Activated naive CD8-positive, alpha-beta T cell treated with anti-CD3 and anti-CD28 coated beads for 36 hours (primary cell): Measurements from ENCODE around the gene EYS. TPM values are rescaled to one million over a fixed set of nuclear protein-coding genes. Genes with fewer than 3 reads are reported as not detected.
"Not testable (repeated sequence)": the region's sequence is repeated elsewhere in the genome, so short reads cannot be mapped to it uniquely, and the experiment has no call there.

Experiments
- DNase-seq: peaks from one replicate; pipeline ENCODE4 v3.0.0; 2021
- H3K27ac Mint-ChIP-seq: one replicate; pipeline ENCODE4 v1.8.0; 2022; ENCODE audit warnings: mild to moderate bottlenecking, moderate library complexity, mixed read lengths
- H3K27me3 Mint-ChIP-seq: one replicate; pipeline ENCODE4 v1.8.0; 2022; ENCODE audit warnings: mild to moderate bottlenecking, mixed read lengths
- H3K36me3 Mint-ChIP-seq: one replicate; pipeline ENCODE4 v1.8.0; 2021; ENCODE audit warnings: mild to moderate bottlenecking, mixed read lengths
- H3K4me1 Mint-ChIP-seq: one replicate; pipeline ENCODE4 v1.8.0; 2021; ENCODE audit warnings: mixed read lengths
- H3K4me3 Mint-ChIP-seq: one replicate; pipeline ENCODE4 v1.8.0; 2022; ENCODE audit warnings: mild to moderate bottlenecking, moderate library complexity, mixed read lengths
- H3K9me3 Mint-ChIP-seq: one replicate; pipeline ENCODE4 v1.8.0; 2022; ENCODE audit warnings: mixed read lengths
- total RNA-seq, 2 experiments: library from RNA; stranded (reverse); gene quantifications; one replicate each; pipeline ENCODE4 v1.2.3, GENCODE V29; 2021

The EYS gene
- total RNA-seq, 2 experiments from 2014 or later, result not detected

DNA sequence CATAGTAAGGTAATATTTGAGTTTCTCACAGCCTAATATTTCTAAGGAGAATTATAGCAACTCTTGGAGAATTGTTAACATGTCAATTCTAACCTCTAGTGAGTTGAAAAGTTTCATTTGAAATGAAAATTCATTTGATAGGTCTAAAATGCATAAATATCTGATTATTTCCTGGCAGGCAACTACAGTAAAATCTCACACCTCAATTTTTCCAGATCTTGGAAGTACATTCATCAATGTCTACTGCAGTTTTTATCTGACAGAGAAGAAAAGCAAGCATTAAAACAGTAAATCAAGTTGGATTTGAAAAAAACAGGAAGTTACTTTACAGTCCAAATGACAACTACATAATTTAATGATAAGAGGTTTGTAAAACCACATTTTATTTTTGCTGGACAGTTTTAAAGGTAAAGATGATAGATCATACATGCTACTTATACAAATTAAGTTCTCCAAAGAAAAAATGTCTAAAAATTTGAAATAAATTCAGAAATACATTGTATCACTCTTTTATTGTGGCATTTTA, 631.3 kb downstream of the EYS start:
- Mint-ChIP-seq H3K9me3 (peaks cover 3% of the 10 kb centered on the region), H3K27ac (no peak overlapping the region), H3K36me3 (no peaks in the 10 kb centered on the region), H3K4me1 (no peaks in the 10 kb centered on the region), H3K4me3 (no peak overlapping the region), H3K27me3 (no peaks in the 10 kb centered on the region)
- DNase-seq, result no peak

- H3K9me3 Mint-ChIP-seq, result peaks cover 1% of the 10 kb centered on the region
- no peaks in the 10 kb centered on the region for H3K4me1 Mint-ChIP-seq
- H3K27me3 Mint-ChIP-seq, result no peaks in the 10 kb centered on the region
- no peak overlapping the region for H3K4me3 Mint-ChIP-seq
- no peak overlapping the region for H3K27ac Mint-ChIP-seq
- no peak for DNase-seq
- H3K36me3 Mint-ChIP-seq, result no peaks in the 10 kb centered on the region
Measured at GRCh38 chr6:65072500-65072899, 634.5 kb downstream of the EYS start.

DNA sequence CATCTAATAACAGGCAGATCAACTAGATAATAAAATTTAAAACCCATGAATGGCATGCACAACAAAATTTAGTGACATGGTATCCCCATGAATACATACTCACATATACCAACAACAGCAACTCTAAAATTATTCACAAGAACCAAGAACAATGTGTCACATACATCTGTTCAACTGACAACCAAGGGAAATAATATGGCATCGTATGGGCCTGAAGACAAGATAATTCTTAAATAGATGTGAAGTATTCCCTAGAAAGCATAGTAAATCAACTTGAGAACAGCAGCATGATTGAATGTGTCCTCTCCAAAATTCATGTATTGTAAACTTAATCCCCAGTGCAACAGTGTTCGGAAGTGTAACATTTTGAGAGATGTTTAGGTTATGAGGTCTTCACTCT, 635.5 kb downstream of the EYS start:
- no peak for DNase-seq
- Mint-ChIP-seq H3K36me3 (no peaks in the 10 kb centered on the region), H3K9me3 (peaks cover 1% of the 10 kb centered on the region), H3K4me3 (no peak overlapping the region), H3K27ac (no peak overlapping the region), H3K4me1 (no peaks in the 10 kb centered on the region), H3K27me3 (no peaks in the 10 kb centered on the region)

- no peaks in the 10 kb centered on the region for H3K27me3 Mint-ChIP-seq
- DNase-seq, result no peak
- peaks cover 1% of the 10 kb centered on the region for H3K9me3 Mint-ChIP-seq
- H3K4me3 Mint-ChIP-seq, result no peak overlapping the region
- no peaks in the 10 kb centered on the region for H3K36me3 Mint-ChIP-seq
- H3K27ac Mint-ChIP-seq, result no peak overlapping the region
- H3K4me1 Mint-ChIP-seq, result no peaks in the 10 kb centered on the region
Measured at GRCh38 chr6:65064844-65065243, 642.2 kb downstream of the EYS start.

DNA sequence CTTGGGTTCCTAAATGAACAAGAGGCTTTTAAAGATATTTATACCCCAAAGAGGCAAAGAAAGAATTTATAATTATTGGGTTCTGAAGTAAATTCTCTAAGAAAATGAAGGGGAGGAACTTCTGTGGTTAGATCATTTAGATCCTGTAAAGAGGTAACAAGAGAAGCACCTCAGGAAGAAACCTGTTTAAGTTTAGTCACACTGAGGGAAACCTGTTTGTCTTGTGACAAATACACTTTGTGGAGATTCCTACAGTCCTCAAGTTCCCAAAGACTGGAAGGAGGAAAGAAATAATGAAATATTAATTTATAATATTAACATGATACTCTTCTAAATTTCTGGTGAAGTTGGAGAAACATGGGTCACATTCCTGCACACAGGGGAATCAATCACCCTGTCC, 647.5 kb downstream of the EYS start:
- no peak for DNase-seq
- Mint-ChIP-seq H3K27ac (no peak overlapping the region), H3K4me3 (no peak overlapping the region), H3K27me3 (no peaks in the 10 kb centered on the region), H3K4me1 (no peaks in the 10 kb centered on the region), H3K36me3 (no peaks in the 10 kb centered on the region), H3K9me3 (no peaks in the 10 kb centered on the region)

DNA sequence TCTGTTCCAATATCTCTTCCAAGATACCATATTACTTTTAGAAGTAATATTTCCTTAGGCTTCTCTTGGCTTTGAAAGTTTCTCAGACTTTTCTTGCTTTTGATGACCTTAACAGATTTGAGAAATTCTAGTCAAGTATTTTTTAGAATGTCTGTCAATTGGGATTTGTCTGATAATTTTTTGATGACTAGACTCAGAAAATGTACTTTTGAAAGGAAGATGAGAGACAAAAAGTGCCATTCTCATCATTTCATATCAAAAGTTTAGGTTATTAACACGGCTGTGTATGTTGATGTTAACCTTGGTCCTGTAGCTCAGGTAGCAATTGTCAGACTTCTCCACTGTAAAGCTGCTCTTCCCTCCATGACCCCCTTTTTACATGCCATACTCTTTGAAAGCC, 651.5 kb downstream of the EYS start:
- Mint-ChIP-seq H3K27me3 (no peaks in the 10 kb centered on the region), H3K27ac (no peak overlapping the region), H3K4me3 (no peak overlapping the region), H3K36me3 (no peaks in the 10 kb centered on the region), H3K4me1 (no peaks in the 10 kb centered on the region), H3K9me3 (no peaks in the 10 kb centered on the region)
- DNase-seq, result no peak

DNA sequence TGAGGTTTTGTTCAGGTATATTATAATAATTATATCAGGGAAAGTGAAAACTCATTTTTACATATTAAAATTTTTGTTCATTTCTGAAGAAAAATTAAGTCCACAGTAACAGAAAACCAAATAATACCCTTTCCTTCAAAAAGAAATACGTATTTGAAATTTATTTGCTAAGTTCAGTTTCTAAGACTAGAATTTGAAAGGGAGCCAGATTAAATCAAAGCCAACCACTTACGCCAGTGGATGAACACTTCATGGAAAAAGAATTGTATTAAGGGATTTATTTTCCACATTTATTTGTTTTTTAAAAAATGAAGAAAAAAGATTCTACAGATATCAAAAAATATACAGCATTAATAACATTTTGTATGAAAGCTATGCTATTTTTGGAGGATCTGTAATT, 654.4 kb downstream of the EYS start:
- DNase-seq, result no peak
- H3K9me3 Mint-ChIP-seq, result no peaks in the 10 kb centered on the region
- H3K27me3 Mint-ChIP-seq, result no peaks in the 10 kb centered on the region
- H3K36me3 Mint-ChIP-seq, result no peaks in the 10 kb centered on the region
- H3K4me3 Mint-ChIP-seq, result no peak overlapping the region
- no peaks in the 10 kb centered on the region for H3K4me1 Mint-ChIP-seq
- no peak overlapping the region for H3K27ac Mint-ChIP-seq

DNA sequence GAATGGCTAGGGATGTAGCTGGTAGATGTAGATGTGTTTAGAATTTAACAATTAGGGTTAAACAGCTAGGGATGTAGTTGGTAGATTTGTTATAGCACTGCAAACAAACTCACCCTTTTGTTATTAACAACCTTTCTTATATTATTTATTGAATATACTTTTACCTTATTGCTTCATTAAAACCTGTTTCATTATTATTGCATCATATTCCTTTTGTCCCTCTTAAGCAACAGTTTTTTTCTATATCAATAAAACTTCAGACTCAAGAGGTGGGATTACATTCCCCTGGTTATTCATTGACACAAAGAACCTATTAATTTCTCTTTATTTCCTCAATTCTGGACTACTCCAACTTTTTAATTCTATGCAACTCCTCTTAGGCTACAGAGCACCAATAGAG, 661.2 kb downstream of the EYS start:
- no peaks in the 10 kb centered on the region for H3K27me3 Mint-ChIP-seq
- no peaks in the 10 kb centered on the region for H3K4me1 Mint-ChIP-seq
- H3K27ac Mint-ChIP-seq, result no peak overlapping the region
- H3K36me3 Mint-ChIP-seq, result no peaks in the 10 kb centered on the region
- H3K4me3 Mint-ChIP-seq, result no peak overlapping the region
- no peak for DNase-seq
- H3K9me3 Mint-ChIP-seq, result peaks cover 2% of the 10 kb centered on the region

GRCh38 chr6:65014006-65014405, 693.0 kb downstream of the EYS start:
- Mint-ChIP-seq H3K27ac (no peak overlapping the region), H3K27me3 (no peaks in the 10 kb centered on the region), H3K9me3 (no peaks in the 10 kb centered on the region), H3K36me3 (no peaks in the 10 kb centered on the region), H3K4me3 (no peak overlapping the region), H3K4me1 (no peaks in the 10 kb centered on the region)
- no peak for DNase-seq

- H3K36me3 Mint-ChIP-seq, result no peaks in the 10 kb centered on the region
- H3K27ac Mint-ChIP-seq, result no peak overlapping the region
- H3K4me1 Mint-ChIP-seq, result no peaks in the 10 kb centered on the region
- no peaks in the 10 kb centered on the region for H3K27me3 Mint-ChIP-seq
- H3K9me3 Mint-ChIP-seq, result peaks cover 2% of the 10 kb centered on the region
- no peak for DNase-seq
- no peak overlapping the region for H3K4me3 Mint-ChIP-seq
Measured at GRCh38 chr6:65006788-65007187, 700.2 kb downstream of the EYS start.

DNA sequence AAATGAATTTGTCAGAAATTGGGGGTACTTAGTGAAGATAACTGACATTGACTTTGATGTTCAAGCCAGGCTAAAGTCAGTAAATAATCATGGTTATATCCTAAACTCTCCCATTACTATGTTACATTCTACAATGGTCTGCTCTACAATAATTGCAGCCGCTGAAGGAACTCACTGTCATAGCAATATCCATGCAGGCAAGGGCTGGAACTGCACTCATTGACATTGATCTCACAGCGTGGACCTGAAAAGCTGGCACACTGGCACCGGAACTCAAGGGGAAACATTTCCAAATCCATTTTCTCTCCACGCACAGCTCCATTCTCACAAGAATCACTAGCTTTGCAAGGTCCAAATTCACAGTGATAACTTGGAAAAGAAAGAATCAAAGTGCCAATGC, 702.7 kb downstream of the EYS start:
- no peak overlapping the region for H3K27ac Mint-ChIP-seq
- peaks cover 2% of the 10 kb centered on the region for H3K9me3 Mint-ChIP-seq
- H3K4me3 Mint-ChIP-seq, result no peak overlapping the region
- no peaks in the 10 kb centered on the region for H3K36me3 Mint-ChIP-seq
- H3K27me3 Mint-ChIP-seq, result no peaks in the 10 kb centered on the region
- no peaks in the 10 kb centered on the region for H3K4me1 Mint-ChIP-seq
- no peak for DNase-seq

- H3K9me3 Mint-ChIP-seq, H3K27me3 Mint-ChIP-seq, H3K4me1 Mint-ChIP-seq, H3K4me3 Mint-ChIP-seq, DNase-seq, H3K36me3 Mint-ChIP-seq, H3K27ac Mint-ChIP-seq: not testable (repeated sequence)
Measured at GRCh38 chr6:65002882-65003281, 704.1 kb downstream of the EYS start.

DNA sequence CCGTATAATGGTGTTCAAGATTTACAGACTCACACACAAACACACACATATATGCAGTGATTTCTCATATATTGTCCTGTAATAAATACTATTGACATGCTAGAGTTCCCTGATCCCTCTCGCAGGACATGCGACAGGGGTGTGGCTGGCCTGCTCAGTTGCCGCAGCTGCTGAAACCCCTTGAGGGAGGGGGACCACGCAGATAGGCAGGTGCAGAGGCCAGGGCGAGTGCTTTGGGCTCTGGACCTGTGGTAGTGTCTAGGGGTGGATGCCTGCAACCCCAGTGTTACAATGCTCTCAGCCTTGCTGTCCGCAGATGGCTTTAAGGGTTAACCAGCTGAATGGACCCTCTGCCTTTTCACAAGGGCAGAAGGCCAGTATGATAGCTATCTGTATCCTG, 706.2 kb downstream of the EYS start:
- DNase-seq, result no peak
- H3K27ac Mint-ChIP-seq, result no peak overlapping the region
- peaks cover under 1% of the 10 kb centered on the region for H3K9me3 Mint-ChIP-seq
- H3K36me3 Mint-ChIP-seq, result no peaks in the 10 kb centered on the region
- H3K4me1 Mint-ChIP-seq, result no peaks in the 10 kb centered on the region
- H3K4me3 Mint-ChIP-seq, result no peak overlapping the region
- no peaks in the 10 kb centered on the region for H3K27me3 Mint-ChIP-seq

GRCh38 chr6:64998204-64998603, 708.8 kb downstream of the EYS start:
- H3K27me3 Mint-ChIP-seq, result no peaks in the 10 kb centered on the region
- no peak overlapping the region for H3K27ac Mint-ChIP-seq
- H3K9me3 Mint-ChIP-seq, result no peaks in the 10 kb centered on the region
- H3K4me1 Mint-ChIP-seq, result no peaks in the 10 kb centered on the region
- H3K36me3 Mint-ChIP-seq, result no peaks in the 10 kb centered on the region
- H3K4me3 Mint-ChIP-seq, result no peak overlapping the region
- no peak for DNase-seq

- Mint-ChIP-seq H3K9me3 (no peaks in the 10 kb centered on the region), H3K4me1 (no peaks in the 10 kb centered on the region), H3K27ac (no peak overlapping the region), H3K36me3 (no peaks in the 10 kb centered on the region), H3K27me3 (no peaks in the 10 kb centered on the region), H3K4me3 (no peak overlapping the region)
- DNase-seq, result no peak
Measured at GRCh38 chr6:64996301-64996700, 710.7 kb downstream of the EYS start.

DNA sequence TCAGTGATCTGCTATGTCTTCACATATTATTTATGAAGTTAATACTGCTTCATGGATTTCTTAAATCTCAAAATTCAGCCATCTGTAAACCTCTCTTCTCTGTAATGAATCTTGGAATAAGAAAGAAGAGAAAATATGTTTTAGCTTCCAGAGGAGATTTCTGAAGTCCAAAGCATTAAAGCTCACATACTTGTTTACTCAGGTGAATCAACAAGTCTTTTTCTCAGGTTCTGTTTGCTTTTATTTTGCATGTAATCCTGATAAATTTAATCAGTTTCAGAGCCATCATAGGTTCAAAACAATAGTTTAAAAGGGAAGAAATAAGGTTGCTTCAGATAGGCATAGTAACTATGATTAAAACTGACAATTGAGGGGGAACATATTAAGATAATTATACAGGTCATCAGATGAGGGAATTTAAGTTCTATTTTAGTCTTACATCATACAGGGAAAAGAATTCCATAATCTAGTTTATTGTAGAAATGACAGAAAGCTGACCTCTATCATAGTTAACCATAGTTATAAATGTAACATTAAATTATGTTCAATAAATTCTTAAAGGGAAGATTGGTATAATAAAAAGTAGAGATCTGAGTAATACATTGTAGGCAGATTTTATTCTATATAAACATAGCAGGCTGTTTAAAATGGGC, 716.2 kb downstream of the EYS start:
- Mint-ChIP-seq H3K4me1 (no peaks in the 10 kb centered on the region), H3K27me3 (no peaks in the 10 kb centered on the region), H3K9me3 (no peaks in the 10 kb centered on the region), H3K36me3 (no peaks in the 10 kb centered on the region), H3K4me3 (no peak overlapping the region), H3K27ac (no peak overlapping the region)
- DNase-seq, result no peak
